ENCODE data around the gene CCDC157. TPM values are rescaled to one million over a fixed set of nuclear protein-coding genes. Genes with fewer than 3 reads are reported as not detected.

The CCDC157 gene
- total and polyA plus RNA-seq, 9 of the 15 experiments (the other 6 are each of a cell fraction or from before 2014, with no cell fraction given): 0.04 to 1.3 (median 0.68) TPM

- no peak within 1 kb of the TSS for H3K4me3 ChIP-seq
- no TSS peak for BruUV-seq (replicated peaks)
- DNase-seq (ENCODE audit: extremely low read depth in 1 of 4, low spot score in 3 of 4): no peak
- no peaks in the 10 kb centered on the region for H3K36me3 ChIP-seq (ENCODE audit: control insufficient read depth, insufficient read depth, low read length)
- ChIA-PET POLR2A (interaction anchor here (0.7 to 1.4 kb wide), 5 partner anchors 9 to 89 kb away, joined by 3 to 8 read pairs (median 3); no protein-coding TSS in a partner anchor), CTCF (ENCODE audit: low intra/inter-chr PET ratio) (no interaction called here)
- no peaks in the 10 kb centered on the region for H3K27me3 ChIP-seq (ENCODE audit: control insufficient read depth in 2 of 2, insufficient read depth in 2 of 2, low read length in 2 of 2)
- no peak within 1 kb of the TSS for H3K4me2 ChIP-seq (ENCODE audit: insufficient read depth, low read length)
- no peak for ATAC-seq
- TF ChIP-seq POLR2G (IDR thresholded peaks at IDR 0.05; ENCODE audit: low read depth, low read length) (peak; percentile 57), ZBTB33 (CRISPR knock-in tag; IDR thresholded peaks at IDR 0.05) (peak; percentile 60; the same call in 1 of the 2 replicates), UBTF (IDR thresholded peaks at IDR 0.05; ENCODE audit: borderline replicate concordance in 1 of 2, low read depth in 2 of 2, low read length in 2 of 2) (no peak), U2AF2 (optimal IDR thresholded peaks at IDR 0.05; ENCODE audit: low read depth, low read length) (no peak), SRSF1 (IDR thresholded peaks at IDR 0.05; ENCODE audit: low read depth, low read length) (no peak)
- peak within 1 kb of the TSS in 1 of 2 experiments; percentile 31; a peak in 1 of 4 replicates for H3K9ac ChIP-seq (ENCODE audit: insufficient read depth in 1 of 2, low read depth in 2 of 2, low read length in 2 of 2)
- no peak within 1 kb of the TSS for H2AFZ ChIP-seq (ENCODE audit: low read depth, low read length)
- H3K79me2 ChIP-seq (ENCODE audit: control insufficient read depth, insufficient read depth, low read length): no peaks in the 10 kb centered on the region
- H4K20me1 ChIP-seq (replicated peaks; ENCODE audit: control insufficient read depth, insufficient read depth, low read length): 0 out of 2 replicates have a peak, but pooled peaks cover 7% of the 10 kb centered on the region
- H3K4me1 ChIP-seq (replicated peaks in 1 of 2; ENCODE audit: control insufficient read depth in 2 of 2, insufficient read depth in 2 of 2, low read length in 2 of 2): peaks cover 5 to 34% of the 10 kb centered on the region in 2 experiments; a peak in 4 of 5 replicates
- intact Hi-C loops (cut with micrococcal nuclease): no loop called here
- no peaks in the 10 kb centered on the region for H3K9me1 ChIP-seq (ENCODE audit: control insufficient read depth, insufficient read depth, low read length)
- H3K9me3 ChIP-seq (replicated peaks; ENCODE audit: control insufficient read depth, insufficient read depth, low read depth, low read length): no peaks in the 10 kb centered on the region
- no peak within 1 kb of the TSS for H3K27ac ChIP-seq (ENCODE audit: extremely low read depth, low read depth, low read length)
- in situ Hi-C loops (cut with MboI): loop anchor here (10.0 to 25.0 kb wide), 2 partner anchors 285 to 358 kb away; no protein-coding TSS in a partner anchor
- no peak for FAIRE-seq
- 44% methylated on average over 11 of the region's 56 CpGs for WGBS (ENCODE audit: insufficient coverage, low coverage, missing lambda C conversion rate)
These were observed 40.3 kb downstream of the CCDC157 start, which contains the start of gene SEC14L2 for GRCh38 chr22:30396871-30397655. Gene SEC14L2, plus strand, starts transcription at chr22:30397018. Its CDS starts 99 bp downstream, at chr22:30397117.
